Measurements from ENCODE around the gene NCOA5. TPM values are rescaled to one million over a fixed set of nuclear protein-coding genes. Genes with fewer than 3 reads are reported as not detected.

The NCOA5 gene
- total RNA-seq, 1 donor from 2014 or later = 20.9 TPM

DNA sequence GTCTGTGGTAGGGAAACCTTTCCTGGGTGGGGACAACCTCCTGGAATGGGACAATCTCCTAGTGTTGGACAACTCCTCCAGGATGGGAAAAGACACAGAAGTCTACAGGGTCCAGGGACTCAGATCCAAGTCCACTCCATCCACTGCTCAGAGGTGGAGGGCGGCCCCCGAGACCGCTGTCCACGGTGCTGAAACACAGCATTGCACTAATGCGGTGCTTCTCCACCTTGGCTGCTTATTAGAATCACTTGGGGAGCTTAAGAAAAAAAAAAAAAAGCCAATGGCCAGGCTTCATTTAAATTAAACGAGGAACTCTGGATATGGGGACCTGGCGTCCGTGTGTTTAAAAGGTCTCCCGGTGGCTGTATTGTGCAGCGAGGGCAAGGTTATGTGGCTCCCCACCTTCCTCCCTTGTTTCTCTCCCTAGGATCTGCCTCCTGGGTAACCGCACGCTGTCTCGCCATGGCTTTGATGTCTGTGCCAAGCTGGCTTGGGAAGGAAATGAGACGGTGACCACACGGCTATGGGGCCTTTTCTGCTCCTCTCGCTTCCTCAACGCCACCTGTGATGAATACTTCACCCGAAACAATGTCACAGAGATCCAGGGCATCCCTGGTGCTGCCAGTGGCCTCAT, 48.7 kb downstream of the NCOA5 start:
- no peak for DNase-seq (ENCODE audit: low read depth)
- H3K4me3 ChIP-seq (ENCODE audit: low read depth, low read length) = no peak overlapping the region
- TF ChIP-seq, protein P1, sequence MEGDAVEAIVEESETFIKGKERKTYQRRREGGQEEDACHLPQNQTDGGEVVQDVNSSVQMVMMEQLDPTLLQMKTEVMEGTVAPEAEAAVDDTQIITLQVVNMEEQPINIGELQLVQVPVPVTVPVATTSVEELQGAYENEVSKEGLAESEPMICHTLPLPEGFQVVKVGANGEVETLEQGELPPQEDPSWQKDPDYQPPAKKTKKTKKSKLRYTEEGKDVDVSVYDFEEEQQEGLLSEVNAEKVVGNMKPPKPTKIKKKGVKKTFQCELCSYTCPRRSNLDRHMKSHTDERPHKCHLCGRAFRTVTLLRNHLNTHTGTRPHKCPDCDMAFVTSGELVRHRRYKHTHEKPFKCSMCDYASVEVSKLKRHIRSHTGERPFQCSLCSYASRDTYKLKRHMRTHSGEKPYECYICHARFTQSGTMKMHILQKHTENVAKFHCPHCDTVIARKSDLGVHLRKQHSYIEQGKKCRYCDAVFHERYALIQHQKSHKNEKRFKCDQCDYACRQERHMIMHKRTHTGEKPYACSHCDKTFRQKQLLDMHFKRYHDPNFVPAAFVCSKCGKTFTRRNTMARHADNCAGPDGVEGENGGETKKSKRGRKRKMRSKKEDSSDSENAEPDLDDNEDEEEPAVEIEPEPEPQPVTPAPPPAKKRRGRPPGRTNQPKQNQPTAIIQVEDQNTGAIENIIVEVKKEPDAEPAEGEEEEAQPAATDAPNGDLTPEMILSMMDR (conservative IDR thresholded peaks at IDR 0.05; ENCODE audit: low read depth, low read length) = no peak

DNA sequence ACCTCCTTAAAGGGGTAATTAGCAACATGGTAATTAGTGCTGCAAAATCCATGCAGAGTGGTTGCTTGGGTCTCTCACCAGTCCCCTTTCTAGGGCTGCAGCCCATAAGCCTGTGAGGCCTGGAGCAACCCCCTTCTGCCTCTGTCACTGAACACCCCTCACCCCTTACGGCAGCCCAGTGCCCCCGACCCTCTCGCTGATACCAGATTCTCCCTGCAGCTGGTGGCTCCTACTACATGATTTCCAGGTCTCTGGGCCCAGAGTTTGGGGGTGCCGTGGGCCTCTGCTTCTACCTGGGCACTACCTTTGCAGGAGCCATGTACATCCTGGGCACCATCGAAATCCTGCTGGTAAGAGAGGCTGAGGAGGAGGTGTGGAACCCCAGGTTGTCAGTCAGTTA, 52.7 kb downstream of the NCOA5 start:
- DNase-seq (ENCODE audit: low read depth) = no peak
- TF ChIP-seq, protein P1 (conservative IDR thresholded peaks at IDR 0.05; ENCODE audit: low read depth, low read length) = no peak
- H3K4me3 ChIP-seq (ENCODE audit: low read depth, low read length) = no peak overlapping the region

DNA sequence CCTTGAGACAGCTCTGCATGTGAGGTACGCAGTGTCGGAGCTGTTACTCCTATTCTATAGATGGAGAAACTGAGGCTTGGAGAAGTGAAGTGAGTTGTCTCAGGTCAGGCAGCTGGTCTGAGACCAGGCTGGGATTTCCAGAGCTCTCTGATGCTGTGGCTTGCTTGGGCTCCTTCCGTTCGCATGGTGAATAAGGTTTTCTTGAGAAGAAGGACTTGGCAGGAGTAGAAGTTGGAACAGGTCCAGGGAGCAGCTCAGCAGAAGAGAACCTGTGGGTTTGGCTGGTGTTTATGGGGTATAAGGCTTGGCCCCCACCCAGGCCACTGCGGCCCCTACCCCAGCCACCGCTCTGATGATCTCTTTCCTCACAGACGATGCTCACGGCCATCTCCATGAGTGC, 53.4 kb downstream of the NCOA5 start:
- no peak for DNase-seq (ENCODE audit: low read depth)
- TF ChIP-seq, protein P1 (conservative IDR thresholded peaks at IDR 0.05; ENCODE audit: low read depth, low read length) = no peak
- no peak overlapping the region for H3K4me3 ChIP-seq (ENCODE audit: low read depth, low read length)

DNA sequence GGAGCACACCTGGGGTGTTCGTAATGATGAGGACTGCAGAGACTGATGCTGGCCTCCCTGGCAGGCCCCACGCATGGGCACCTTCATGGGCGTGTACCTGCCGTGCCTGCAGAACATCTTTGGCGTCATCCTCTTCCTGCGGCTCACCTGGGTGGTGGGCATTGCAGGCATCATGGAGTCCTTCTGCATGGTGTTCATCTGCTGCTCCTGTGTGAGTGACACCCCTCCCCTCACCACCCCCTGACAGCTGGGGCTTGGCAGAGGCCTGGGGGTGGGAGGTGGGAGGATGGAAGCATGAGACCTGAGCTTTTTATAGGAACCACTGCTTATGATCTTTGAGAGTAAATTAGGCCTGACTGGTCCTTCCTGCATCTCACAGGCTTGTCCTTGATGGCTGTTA, 54.0 kb downstream of the NCOA5 start:
- DNase-seq (ENCODE audit: low read depth) = no peak
- H3K4me3 ChIP-seq (ENCODE audit: low read depth, low read length) = no peak overlapping the region
- TF ChIP-seq, protein P1 (conservative IDR thresholded peaks at IDR 0.05; ENCODE audit: low read depth, low read length) = no peak

DNA sequence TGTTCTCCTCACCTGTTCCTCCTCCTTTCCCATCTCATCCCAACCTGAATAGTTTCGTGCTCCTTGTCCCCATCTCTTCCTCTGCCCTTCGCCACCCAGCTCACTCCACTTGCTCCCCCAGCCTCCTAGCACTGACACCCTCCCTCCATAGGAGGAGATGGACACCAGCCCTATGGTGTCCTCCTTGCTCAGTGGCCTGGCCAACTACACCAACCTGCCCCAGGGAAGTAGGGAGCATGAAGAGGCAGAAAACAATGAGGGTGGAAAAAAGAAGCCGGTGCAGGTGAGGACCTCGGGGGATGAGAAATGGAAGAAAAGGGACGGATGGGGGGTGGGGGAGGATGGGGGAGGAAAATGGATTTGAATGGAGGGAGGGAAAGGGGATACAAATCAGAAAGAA, 54.5 kb downstream of the NCOA5 start:
- TF ChIP-seq, protein P1 (conservative IDR thresholded peaks at IDR 0.05; ENCODE audit: low read depth, low read length) = no peak

DNA sequence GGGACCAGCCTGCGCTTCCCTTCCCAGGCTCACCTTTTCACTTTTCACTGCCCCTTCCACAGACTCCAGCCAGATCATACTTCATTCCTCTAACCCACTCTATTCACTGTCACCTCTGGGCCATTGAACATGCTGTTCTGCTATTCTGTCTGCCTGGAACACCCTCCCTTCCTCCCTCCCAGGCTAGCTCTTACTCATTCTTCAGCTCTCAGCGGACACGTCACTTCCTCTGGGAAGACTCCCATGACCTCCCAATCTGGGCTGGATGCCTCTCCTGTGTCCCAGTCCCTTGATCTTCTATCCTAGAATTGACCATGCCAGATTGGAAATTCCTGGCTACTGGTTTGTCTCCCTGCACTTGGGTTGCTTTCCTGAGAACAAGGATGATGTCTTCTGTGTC, 55.7 kb downstream of the NCOA5 start:
- DNase-seq (ENCODE audit: low read depth) = no peak
- no peak overlapping the region for H3K4me3 ChIP-seq (ENCODE audit: low read depth, low read length)
- TF ChIP-seq, protein P1 (conservative IDR thresholded peaks at IDR 0.05; ENCODE audit: low read depth, low read length) = no peak

More for the DNA sequence above, 54.5 kb downstream of the NCOA5 start:
- DNase-seq (ENCODE audit: low read depth) = no peak
- no peak overlapping the region for H3K4me3 ChIP-seq (ENCODE audit: low read depth, low read length)

DNA sequence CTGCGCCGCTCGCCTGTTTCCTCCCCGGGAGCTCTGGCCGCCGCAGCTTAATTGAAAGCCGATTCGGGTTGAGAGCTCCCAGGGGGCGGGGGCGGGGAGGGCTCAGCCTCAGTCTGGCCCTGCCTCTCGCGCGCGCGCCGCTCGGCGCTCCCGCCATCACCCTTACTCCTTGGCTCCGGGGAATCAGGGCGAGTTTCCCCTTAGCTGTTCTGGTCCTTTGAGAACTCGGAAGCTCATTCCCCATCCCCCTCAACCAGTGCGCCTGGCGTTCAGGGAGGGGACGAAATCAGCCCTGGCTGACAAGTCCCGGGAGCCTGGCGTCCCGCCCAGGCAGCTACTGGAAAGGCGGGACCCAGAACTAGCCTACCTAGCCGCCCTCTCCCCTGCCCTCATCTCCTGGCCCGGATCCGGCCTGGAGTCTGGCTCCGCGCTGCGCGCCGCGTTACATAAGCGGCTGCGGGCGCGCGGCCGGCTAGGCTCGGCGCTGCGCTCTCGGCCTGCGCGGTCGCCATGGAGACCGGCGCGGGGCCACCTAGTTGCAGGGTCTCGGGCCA, 58.0 kb downstream of the NCOA5 start:
- no peak overlapping the region for H3K4me3 ChIP-seq (ENCODE audit: low read depth, low read length)
- TF ChIP-seq, protein P1 (conservative IDR thresholded peaks at IDR 0.05; ENCODE audit: low read depth, low read length) = no peak
- DNase-seq (ENCODE audit: low read depth) = no peak
